K562 (cell line): ENCODE measurements around the gene COA3. TPM values are rescaled to one million over a fixed set of nuclear protein-coding genes. Genes with fewer than 3 reads are reported as not detected.
A peak's percentile ranks its signal among the peaks of the same experiment; 100 is the strongest.

ENCODE experiments used
- ATAC-seq: fragments of 200-7000 bp; cut with Tn5 transposase; 3 replicates; pipeline ENCODE4 v1.9.1; 2020; ENCODE audit warnings: moderate library complexity
- Bru-seq: library from RNA; stranded (reverse); fragments of 400-500 nt; gene quantifications from one replicate; lab custom pipeline; 2021; lab: Mats Ljungman, UMichigan
- BruChase-seq, 2 experiments: library from RNA; stranded (reverse); fragments of 400-500 nt; gene quantifications; one replicate each; lab custom pipeline; 2021; lab: Mats Ljungman, UMichigan
- BruUV-seq: library from RNA; stranded (reverse); fragments of 400-500 nt; replicated peaks from 2 replicates; lab custom pipeline; 2021; lab: Mats Ljungman, UMichigan
- CTCF ChIA-PET: fragments of 300-600 bp; formaldehyde crosslinking; extraction: SDS; loops from one replicate; lab custom pipeline; 2021; ENCODE audit warnings: low intra/inter-chr PET ratio; lab: Yijun Ruan, JAX
- POLR2A ChIA-PET: fragments of 300-600, 350-650 bp; sonication (Branson Sonifier 250); formaldehyde crosslinking; extraction: SDS; loops from one replicate; lab custom pipeline; 2021; ENCODE audit warnings: antibody characterized with exemption, inconsistent platforms; lab: Yijun Ruan, JAX
- DNase-seq, 4 experiments: peaks; one replicate each; pipeline versions ENCODE4 v3.0.0 to v3.0.0-alpha.2; 2011 to 2018; ENCODE audit warnings: low spot score in 3 of 4, mixed read lengths in 3 of 4; ENCODE audit errors: extremely low read depth in 1 of 4
- FAIRE-seq: peaks from 2 replicates; lab custom pipeline; 2011; peaks lifted over from hg19 to GRCh38; lab: Jason Lieb, UNC
- H2AFZ ChIP-seq: 2 replicates; pipeline ENCODE4 v1.6.0; 2011; ENCODE audit warnings: low read depth, low read length, control low read depth, inconsistent platforms
- H3K27ac ChIP-seq: fragments of 200-600 bp; 3 replicates; pipeline ENCODE4 v1.8.0; 2011; ENCODE audit warnings: low read depth, mild to moderate bottlenecking, control low read depth, inconsistent platforms, low read length, moderate library complexity, mixed read lengths; ENCODE audit errors: extremely low read depth
- H3K27me3 ChIP-seq, 2 experiments: fragments of 300-600 bp in 1 of 2; 2 replicates in 1 of 2; 3 replicates in 1 of 2; pipeline versions ENCODE4 v1.6.0 to v1.8.0; 2011; ENCODE audit warnings: inconsistent platforms in 2 of 2, low read length in 2 of 2, mild to moderate bottlenecking in 1 of 2, mixed read lengths in 1 of 2, moderate library complexity in 1 of 2; ENCODE audit not compliant: control insufficient read depth in 2 of 2, insufficient read depth in 2 of 2
- H3K36me3 ChIP-seq: fragments of 300-600 bp; 3 replicates; pipeline ENCODE4 v1.8.0; 2011; ENCODE audit warnings: mild to moderate bottlenecking, low read length, inconsistent platforms; ENCODE audit not compliant: control insufficient read depth, insufficient read depth
- H3K4me1 ChIP-seq, 2 experiments: fragments of 200-600 bp in 1 of 2; replicated peaks in 1 of 2; 2 replicates in 1 of 2; 3 replicates in 1 of 2; pipeline versions ENCODE4 v1.5.1 to v1.8.0; 2011; ENCODE audit warnings: inconsistent platforms in 2 of 2, low read length in 2 of 2, mild to moderate bottlenecking in 1 of 2, mixed read lengths in 1 of 2, moderate library complexity in 1 of 2; ENCODE audit not compliant: control insufficient read depth in 2 of 2, insufficient read depth in 2 of 2
- H3K4me2 ChIP-seq: 2 replicates; pipeline ENCODE4 v1.6.1; 2011; ENCODE audit warnings: low read length, control low read depth, inconsistent platforms, mixed read lengths; ENCODE audit not compliant: insufficient read depth
- H3K4me3 ChIP-seq: fragments of 200-600 bp; sonication (generic), shearing (Covaris generic); 2 replicates; pipeline ENCODE4 v1.5.1; 2016; ENCODE audit warnings: control low read depth, inconsistent platforms
- H3K79me2 ChIP-seq: fragments of 200-600 bp; 3 replicates; pipeline ENCODE4 v1.8.0; 2011; ENCODE audit warnings: low read length, inconsistent platforms; ENCODE audit not compliant: control insufficient read depth, insufficient read depth
- H3K9ac ChIP-seq, 2 experiments: 2 replicates each; pipeline versions ENCODE4 v1.6.0 to v1.6.1; 2011; ENCODE audit warnings: low read depth in 2 of 2, low read length in 2 of 2, control low read depth in 1 of 2, inconsistent platforms in 1 of 2, mild to moderate bottlenecking in 1 of 2, mixed read lengths in 1 of 2; ENCODE audit not compliant: insufficient read depth in 1 of 2
- H3K9me1 ChIP-seq: one replicate; pipeline ENCODE4 v1.6.0; 2011; ENCODE audit warnings: inconsistent platforms, mild to moderate bottlenecking, low read length, moderate library complexity; ENCODE audit not compliant: control insufficient read depth, insufficient read depth
- H3K9me3 ChIP-seq: replicated peaks from 2 replicates; pipeline ENCODE4 v1.5.1; 2011; ENCODE audit warnings: low read depth, low read length, inconsistent platforms; ENCODE audit not compliant: control insufficient read depth, insufficient read depth
- H4K20me1 ChIP-seq: replicated peaks from 2 replicates; pipeline ENCODE4 v1.6.1; 2011; ENCODE audit warnings: low read length, inconsistent platforms, mixed read lengths; ENCODE audit not compliant: control insufficient read depth, insufficient read depth
- GABPB1 ChIP-seq: sonication (generic); formaldehyde crosslinking; IDR thresholded peaks from 2 replicates; pipeline ENCODE4 v1.8.0; 2022; ENCODE audit warnings: mild to moderate bottlenecking, missing genetic modification reagents
- PML ChIP-seq: IDR thresholded peaks from 2 replicates; pipeline ENCODE4 v1.6.1; 2012; ENCODE audit warnings: low read length, inconsistent platforms
- SP1 ChIP-seq: sonication (generic); formaldehyde crosslinking; IDR thresholded peaks from 2 replicates; pipeline ENCODE4 v1.8.1; 2022; ENCODE audit warnings: mild to moderate bottlenecking, missing genetic modification reagents
- ZNF124 ChIP-seq: sonication (generic); formaldehyde crosslinking; IDR thresholded peaks from 2 replicates; pipeline ENCODE4 v1.8.1; 2022; ENCODE audit warnings: missing genetic modification reagents
- ZNF584 ChIP-seq: fragments of 200-800 bp; sonication (Bioruptor generic); IDR thresholded peaks from 2 replicates; pipeline ENCODE4 v1.6.1; 2016; ENCODE audit warnings: low read depth, mild to moderate bottlenecking, missing genetic modification characterization, missing compliant biosample characterization
- WGBS: fragments of 100-300 bp; shearing (Covaris generic); methylation state at CpG from one replicate; pipeline ENCODE4 v1.1.6; 2016; ENCODE audit warnings: low coverage, mixed read lengths; ENCODE audit not compliant: insufficient coverage; ENCODE audit errors: missing lambda C conversion rate; 5-methylcytosine and 5-hydroxymethylcytosine counted together
- in situ Hi-C: fragments of 300-500 bp; cut with MboI; formaldehyde crosslinking; loops from 4 replicates; pipeline ENCODE4 v1.15.0; 2018; ENCODE audit warnings: inconsistent platforms, mixed read lengths
- intact Hi-C: fragments of 100-400 bp; cut with micrococcal nuclease; formaldehyde crosslinking; loops from 2 replicates; pipeline ENCODE4 v1.14.2; 2022
- long read RNA-seq, 3 experiments: library from polyadenylated mRNA in 2 of 3; library from RNA in 1 of 3; unstranded in 2 of 3; stranded (forward) in 1 of 3; transcript quantifications; one replicate each; pipeline ENCODE4 v2.0.0, GENCODE V29; 2019 to 2022
- polyA minus RNA-seq, 3 experiments: library from RNA; depleted of rRNA, polyadenylated mRNA; stranded (reverse); fragments of >200 nt; gene quantifications; 2 replicates each; pipeline ENCODE4 v1.2.3, GENCODE V29; 2011
- polyA plus RNA-seq, 8 experiments: library from polyadenylated mRNA; depleted of rRNA in 4 of 8; stranded (reverse) in 5 of 8; unstranded in 3 of 8; fragments of >200 nt; fragmentation: Nextera tagmentation in 2 of 8; fragmentation: Illumina TruSeq in 1 of 8; extraction: Ambion mirVana in 2 of 8; extraction: Trizol in 1 of 8; gene quantifications; 2 replicates each; pipeline versions ENCODE4 v1.2.1 to v1.2.3, GENCODE V29; 2011 to 2014; ENCODE audit warnings: inconsistent platforms in 1 of 8, missing spikeins in 1 of 8
- total RNA-seq, 7 experiments: library from RNA; depleted of rRNA in 6 of 7; stranded (reverse); fragments of >200 nt in 6 of 7; fragmentation: Illumina TruSeq in 2 of 7; extraction: Trizol in 2 of 7; gene quantifications; 2 replicates each; pipeline versions ENCODE4 v1.2.1 to v1.2.3, GENCODE V29; 2011 to 2021; ENCODE audit warnings: low replicate concordance in 1 of 7

COA3 gene, protein sequence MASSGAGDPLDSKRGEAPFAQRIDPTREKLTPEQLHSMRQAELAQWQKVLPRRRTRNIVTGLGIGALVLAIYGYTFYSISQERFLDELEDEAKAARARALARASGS
- total RNA-seq (2011; cell fraction: chromatin; rRNA removed; ENCODE audit: low replicate concordance), result 15.4 and 24.3 TPM in 2 replicates
- 23.4 and 24.0 TPM in 2 replicates for total RNA-seq (2011; cell fraction: nucleolus; rRNA removed)
- 23.2 and 30.9 TPM in 2 replicates for total RNA-seq (2011; cell fraction: nucleoplasm; rRNA removed)
- total RNA-seq (2014; rRNA removed) (49.6 and 67.7 TPM in 2 replicates), total RNA-seq (2014; rRNA removed; fragmentation: Illumina TruSeq; extraction: Trizol) (50.0 and 52.5 TPM in 2 replicates), total RNA-seq (2015; rRNA removed; fragmentation: Illumina TruSeq; extraction: Trizol) (60.9 and 65.9 TPM in 2 replicates), total RNA-seq (2021) (53.4 and 56.3 TPM in 2 replicates), polyA plus RNA-seq (2011; rRNA removed) (36.6 and 69.9 TPM in 2 replicates), polyA plus RNA-seq (2014; fragmentation: Illumina TruSeq; extraction: Trizol) (74.9 and 76.1 TPM in 2 replicates), polyA plus RNA-seq (2014; fragmentation: Nextera tagmentation; extraction: Ambion mirVana) (100 to 1,000 TPM; 113 to 153 TPM), polyA plus RNA-seq (2014; rRNA removed) (61.4 and 74.4 TPM in 2 replicates), polyA minus RNA-seq (2011; rRNA and poly(A)+ RNA removed) (16.6 and 31.2 TPM in 2 replicates), Bru-seq, nascent RNA (percentile 90 among the genes with signal in this experiment), BruChase-seq, experiment 1, labeled RNA remaining after a 2-hour chase (percentile 71 among the genes with signal in this experiment), BruChase-seq, experiment 2, labeled RNA remaining after a 6-hour chase (percentile 73 among the genes with signal in this experiment)
- 53.2 and 109 TPM in 2 replicates for polyA plus RNA-seq (2011; cell fraction: cytosol; rRNA removed)
- polyA plus RNA-seq (2011; cell fraction: nucleus; rRNA removed), result 22.7 and 31.7 TPM in 2 replicates
- 37.9 and 76.7 TPM in 2 replicates for polyA plus RNA-seq (2012)
- 5.0 and 19.4 TPM in 2 replicates for polyA minus RNA-seq (2011; cell fraction: cytosol; rRNA and poly(A)+ RNA removed)
- 9.8 and 16.0 TPM in 2 replicates for polyA minus RNA-seq (2011; cell fraction: nucleus; rRNA and poly(A)+ RNA removed)
- long read RNA-seq, experiment 1, transcript COA3-201 (2 exons, 771 nt), result major isoform, 73 of 95 reads
- long read RNA-seq, experiment 1, partial matches to known transcripts, result 22 of 95 reads
- long read RNA-seq, experiment 1, other reads (novel, unspliced or antisense), result 0 of 95 reads
- long read RNA-seq, experiment 2, transcript COA3-201 (2 exons, 771 nt), result major isoform, 58 of 61 reads
- long read RNA-seq, experiment 2, partial matches to known transcripts, result 3 of 61 reads
- long read RNA-seq, experiment 2, other reads (novel, unspliced or antisense), result 0 of 61 reads
- long read RNA-seq, experiment 3, transcript COA3-201 (2 exons, 771 nt), result major isoform, 70 of 71 reads
- long read RNA-seq, experiment 3, partial matches to known transcripts, result 0 of 71 reads
- long read RNA-seq, experiment 3, other reads (novel, unspliced or antisense), result 1 of 71 reads

DNA sequence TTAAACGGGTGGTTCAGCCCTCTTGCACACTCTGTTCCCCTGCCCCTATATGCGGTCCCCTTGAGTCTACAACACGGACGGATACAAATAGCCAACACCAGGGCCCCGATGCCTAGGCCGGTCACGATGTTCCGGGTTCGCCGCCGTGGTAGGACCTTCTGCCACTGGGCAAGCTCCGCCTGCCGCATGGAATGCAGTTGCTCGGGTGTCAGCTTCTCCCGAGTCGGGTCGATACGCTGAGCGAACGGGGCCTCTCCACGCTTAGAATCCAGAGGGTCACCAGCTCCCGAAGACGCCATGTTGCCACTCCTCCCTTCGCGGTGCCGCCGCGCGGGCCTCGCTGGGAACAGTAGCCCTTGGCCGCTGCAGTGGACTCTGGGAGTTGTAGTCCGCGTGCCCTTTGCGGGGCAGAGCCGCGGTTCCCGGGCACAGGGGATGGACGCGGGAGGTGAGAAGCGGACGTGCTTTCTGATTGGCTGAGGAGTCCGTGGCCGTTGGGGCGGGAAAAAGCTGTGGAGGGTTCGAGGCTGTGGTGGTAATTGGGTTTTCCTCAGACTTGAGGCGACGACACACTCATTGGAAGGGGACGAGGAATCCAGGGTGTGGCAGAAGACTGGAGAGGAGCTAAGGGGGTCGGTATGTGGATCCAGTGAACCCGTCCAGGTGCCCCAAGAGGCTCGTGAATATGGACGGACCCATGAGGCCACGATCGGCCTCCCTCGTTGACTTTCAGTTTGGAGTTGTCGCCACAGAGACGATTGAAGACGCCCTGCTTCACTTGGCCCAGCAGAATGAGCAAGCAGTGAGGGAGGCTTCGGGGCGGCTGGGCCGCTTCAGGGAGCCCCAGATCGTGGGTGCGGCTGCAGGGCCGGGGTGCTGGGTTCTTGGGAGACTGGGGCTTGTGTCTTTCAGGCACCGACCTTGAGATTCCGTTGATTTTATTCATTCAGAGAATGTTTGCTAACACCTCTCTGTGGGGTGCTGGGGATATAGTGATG lies at the start of gene COA3, which contains the start of gene CNTD1:
Gene COA3 (minus strand): TSS at position 322 of the 998 bp plus-strand sequence. CDS start 23 bp downstream, at position 299.
Gene CNTD1 (plus strand): TSS at position 479 of the 998 bp plus-strand sequence. CDS start 207 bp downstream, at position 686.
- Histone ChIP-seq H3K4me2 (peak within 1 kb of the TSS; percentile 94), H3K79me2 (peaks cover 17% of the 10 kb centered on the region), H2AFZ (peak within 1 kb of the TSS; percentile 96), H3K4me1 (peaks cover 23 to 36% of the 10 kb centered on the region in 2 experiments), H3K9ac (peak within 1 kb of the TSS; percentile 84 to 99), H3K9me3 (no peaks in the 10 kb centered on the region), H3K36me3 (peaks cover 30% of the 10 kb centered on the region; the same call in 2 of the 3 replicates), H4K20me1 (no peaks in the 10 kb centered on the region), H3K27ac (peak within 1 kb of the TSS; percentile 68), H3K9me1 (no peaks in the 10 kb centered on the region), H3K27me3 (no peaks in the 10 kb centered on the region), H3K4me3 (peak within 1 kb of the TSS; percentile 73)
- ATAC-seq (peak; percentile 98), FAIRE-seq (peak; percentile 92), DNase-seq (peak; percentile 87 to 91 (median 90))
- POLR2A ChIA-PET, result interaction anchor here (0.6 to 6.4 kb wide), 9 partner anchors 12 to 220 kb away, joined by 3 to 47 read pairs (median 4); partner anchors contain the start of genes AOC3, BECN1 and WNK4
- CTCF ChIA-PET, result no interaction called here
- intact Hi-C loops, result no loop called here
- in situ Hi-C loops, result no loop called here
- WGBS, result 27% methylated on average over 59 of the region's 66 CpGs
- BruUV-seq, result no TSS peak
- TF ChIP-seq SP1 (CRISPR knock-in tag), result peak; percentile 69
- TF ChIP-seq PML, result peak; percentile 15; the same call in 1 of the 2 replicates
- peak; percentile 66; the same call in 1 of the 2 replicates for TF ChIP-seq GABPB1 (CRISPR knock-in tag)
- TF ChIP-seq ZNF584 (CRISPR knock-in tag), result no peak
- no peak for TF ChIP-seq ZNF124 (CRISPR knock-in tag)
